ENCODE data around the gene SPRED3.

- TF ChIP-seq, protein P1, sequence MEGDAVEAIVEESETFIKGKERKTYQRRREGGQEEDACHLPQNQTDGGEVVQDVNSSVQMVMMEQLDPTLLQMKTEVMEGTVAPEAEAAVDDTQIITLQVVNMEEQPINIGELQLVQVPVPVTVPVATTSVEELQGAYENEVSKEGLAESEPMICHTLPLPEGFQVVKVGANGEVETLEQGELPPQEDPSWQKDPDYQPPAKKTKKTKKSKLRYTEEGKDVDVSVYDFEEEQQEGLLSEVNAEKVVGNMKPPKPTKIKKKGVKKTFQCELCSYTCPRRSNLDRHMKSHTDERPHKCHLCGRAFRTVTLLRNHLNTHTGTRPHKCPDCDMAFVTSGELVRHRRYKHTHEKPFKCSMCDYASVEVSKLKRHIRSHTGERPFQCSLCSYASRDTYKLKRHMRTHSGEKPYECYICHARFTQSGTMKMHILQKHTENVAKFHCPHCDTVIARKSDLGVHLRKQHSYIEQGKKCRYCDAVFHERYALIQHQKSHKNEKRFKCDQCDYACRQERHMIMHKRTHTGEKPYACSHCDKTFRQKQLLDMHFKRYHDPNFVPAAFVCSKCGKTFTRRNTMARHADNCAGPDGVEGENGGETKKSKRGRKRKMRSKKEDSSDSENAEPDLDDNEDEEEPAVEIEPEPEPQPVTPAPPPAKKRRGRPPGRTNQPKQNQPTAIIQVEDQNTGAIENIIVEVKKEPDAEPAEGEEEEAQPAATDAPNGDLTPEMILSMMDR (IDR thresholded peaks at IDR 0.05): no peak
- TF ChIP-seq POLR2A (IDR thresholded peaks at IDR 0.05) (no peak), POLR2AphosphoS5 (IDR thresholded peaks at IDR 0.05) (no peak)
Observed at GRCh38 chr19:38401148-38401547, 12.7 kb downstream of the SPRED3 start.
